Heart right ventricle (tissue), 16 donors: ENCODE measurements around the gene DOCK2. TPM values are rescaled to one million over a fixed set of nuclear protein-coding genes. Genes with fewer than 3 reads are reported as not detected.
A peak's percentile ranks its signal among the peaks of the same experiment; 100 is the strongest.

Experiments used
- ATAC-seq, 8 donors: fragments of 200-7000 bp; cut with Tn5 transposase; one replicate each; pipeline ENCODE4 v1.9.1; 2020; ENCODE audit warnings: mild to moderate bottlenecking in 8 of 8, moderate library complexity in 8 of 8, moderate number of reproducible peaks in 1 of 8
- DNase-seq, 2 donors: peaks; one replicate each; pipeline ENCODE4 v3.0.0-alpha.2; 2020
- H3K27ac ChIP-seq, 10 donors: fragments of 200-600 bp; sonication (generic) in 2 of 10; one replicate each; pipeline versions ENCODE4 v1.5.0 to v1.8.0; 2020 to 2022; ENCODE audit warnings: mild to moderate bottlenecking in 3 of 10
- H3K27me3 ChIP-seq, 7 donors: fragments of 200-600 bp; one replicate each; pipeline ENCODE4 v1.8.0; 2021 to 2022; ENCODE audit warnings: mild to moderate bottlenecking in 2 of 7
- H3K36me3 ChIP-seq, 9 donors: fragments of 200-600 bp; sonication (generic) in 1 of 9; one replicate each; pipeline versions ENCODE4 v1.5.0 to v1.8.0; 2020 to 2022; ENCODE audit warnings: mild to moderate bottlenecking in 2 of 9
- H3K4me1 ChIP-seq, 9 donors: fragments of 200-600 bp; sonication (generic) in 1 of 9; one replicate each; pipeline versions ENCODE4 v1.5.0 to v1.8.0; 2020 to 2022; ENCODE audit warnings: mild to moderate bottlenecking in 4 of 9
- H3K4me3 ChIP-seq, 10 donors: fragments of 200-600 bp; sonication (generic) in 2 of 10; one replicate each; pipeline versions ENCODE4 v1.5.0 to v1.8.0; 2020 to 2022; ENCODE audit warnings: mild to moderate bottlenecking in 7 of 10, moderate library complexity in 2 of 10
- H3K9me3 ChIP-seq, 11 donors: fragments of 200-600 bp in 10 of 11; sonication (generic) in 2 of 11; one replicate each; pipeline versions ENCODE4 v1.5.0 to v1.8.0; 2013 to 2022; ENCODE audit warnings: mild to moderate bottlenecking in 2 of 11, control low read depth in 1 of 11, moderate library complexity in 1 of 11
- CTCF ChIP-seq, 9 donors: fragments of 200-600 bp; sonication (generic) in 2 of 9; IDR thresholded peaks; one replicate each; pipeline versions ENCODE4 v1.5.0 to v1.8.0; 2021 to 2022; ENCODE audit warnings: antibody characterized with exemption in 9 of 9, mild to moderate bottlenecking in 5 of 9, moderate library complexity in 1 of 9
- WGBS, 2 donors: extraction: QIAGEN DNeasy Blood & Tissue Kit; methylation state at CpG; one replicate each; pipeline ENCODE4 v1.1.7; 2013; ENCODE audit warnings: inconsistent platforms in 1 of 2; 5-methylcytosine and 5-hydroxymethylcytosine counted together
- intact Hi-C, 10 donors: fragments of 100-400 bp; cut with DNase I; formaldehyde crosslinking; loops; one replicate each; pipeline versions ENCODE4 v1.11.1 to v1.14.2; 2022
- microRNA-seq, 2 donors: library from miRNA; unstranded; fragments of <30 nt; microRNA quantifications; one replicate each; pipeline ENCODE4 v1.2.0, GENCODE V29; 2021
- polyA plus RNA-seq, 2 donors: library from polyadenylated mRNA; stranded (reverse); fragments of 200-250 nt; gene quantifications; one replicate each; pipeline ENCODE4 v1.2.3, GENCODE V29; 2013
- total RNA-seq, 10 donors: library from RNA; stranded (reverse); fragmentation: NEBNext Ultra II Directional in 3 of 10; extraction: Animal tissue kit (Norgen Biotek cat#: 25700) in 3 of 10; gene quantifications; one replicate each; pipeline versions ENCODE4 v1.2.1 to v1.2.4, GENCODE V29; 2021 to 2023
- donor health status: Arrhythmogenic right ventricular cardiomyopathy.
- donor health status: ischemic (EF 13 %, LVEDD 7.1; RV severe dilation, severe dysfunction).
- donor health status: healthy with polysubstance abuse.
- donor health status: DM: no; HTN: yes; CAD: no.
- donor health status: DM: no; HTN: no; CAD: no.
- donor health status: ischemic (EF 25% LVEDD 6.9; RV normal size, moderate dysfunction).
- donor health status: ischemic (EF 25% LVEDD 5.7; RV mildly dilated, moderate dysfunction).
- donor health status: healthy.
- donor health status: DM: yes; HTN: yes; CAD: no.
- donor health status: Ischemic cardiomyopathy.
- donor health status: ischemic (EF 35%, LVEDD 5.7; RV mildly dilated, moderate dysfunction).
- donor health status: nonischemic (EF 11% LVEDD 7.7; RV severe dilation, severe dysfunction).
- donor health status: DM: yes; HTN: yes; CAD: no.
- donor health status: PGD.
- donor health status: ischemic (EF 29% LVEDD 5.4; RV normal size, mild dysfunction).
- donor health status: nonischemic (EF 23%, LVEDD 6.1; RV moderate dilation, normal function).

Gene DOCK2
- total and polyA plus RNA-seq, 12 donors: 1.2 to 24.6 (median 4.2) TPM

- no peak for TF ChIP-seq CTCF (IDR thresholded peaks at IDR 0.05)
- WGBS, 2 donors: 70 to 74% methylated on average over 1 of the region's 1 CpG
- Histone ChIP-seq H3K27ac (no peak overlapping the region), H3K4me1 (no peaks in the 10 kb centered on the region), H3K9me3 (peaks cover 0 to 35% (median 17%) of the 10 kb centered on the region in 11 donors), H3K4me3 (no peak overlapping the region), H3K36me3 (no peaks in the 10 kb centered on the region), H3K27me3 (peaks cover 0 to 4% (median 0%) of the 10 kb centered on the region in 7 donors)
- intact Hi-C loops: no loop called here
- no peak for DNase-seq
- no peak for ATAC-seq
Measured at GRCh38 chr5:170126626-170127025, 489.6 kb downstream of the DOCK2 start.

- H3K27me3 ChIP-seq: no peaks in the 10 kb centered on the region
- H3K9me3 ChIP-seq: peaks cover 0 to 22% (median 12%) of the 10 kb centered on the region in 11 donors
- no peak for TF ChIP-seq CTCF (IDR thresholded peaks at IDR 0.05)
- DNase-seq: no peak
- peaks cover 0 to 7% (median 0%) of the 10 kb centered on the region in 9 donors for H3K4me1 ChIP-seq
- no peak overlapping the region for H3K27ac ChIP-seq
- no peaks in the 10 kb centered on the region for H3K36me3 ChIP-seq
- intact Hi-C loops: no loop called here
- no peak for ATAC-seq
- H3K4me3 ChIP-seq: no peak overlapping the region
- 86 to 87% methylated on average over 3 of the region's 3 CpGs for WGBS, 2 donors
Measured at GRCh38 chr5:170131235-170131634, 494.2 kb downstream of the DOCK2 start.

GRCh38 chr5:170132269-170132975 lies 495.3 kb downstream of the DOCK2 start:
- no peak for DNase-seq
- Histone ChIP-seq H3K36me3 (no peaks in the 10 kb centered on the region), H3K9me3 (peaks cover 0 to 11% (median 0%) of the 10 kb centered on the region in 11 donors), H3K27ac (no peak overlapping the region), H3K4me3 (no peak overlapping the region), H3K4me1 (peaks cover 0 to 9% (median 0%) of the 10 kb centered on the region in 9 donors), H3K27me3 (no peaks in the 10 kb centered on the region)
- intact Hi-C loops: no loop called here
- ATAC-seq: peak in 1 of 8 donors; percentile 28
- 61 to 63% methylated on average over 4 of the region's 4 CpGs for WGBS, 2 donors
- no peak for TF ChIP-seq CTCF (IDR thresholded peaks at IDR 0.05)

Small RNA genes lying within 50 kb of the gene (microRNA-seq; reads per million reads assigned to microRNA genes)
- 0 reads per million in 2 donors for gene MIR378E

Other genes starting within 250 kb of the DOCK2 start
- gene SPDL1, start 53.5 kb upstream of the DOCK2 start, total RNA-seq: 1 to 10 TPM; 2.9 to 5.7 (median 4.2) TPM
- gene SPDL1, start 53.5 kb upstream of the DOCK2 start, polyA plus RNA-seq: 1 to 10 TPM; 4.0 TPM